Measurements from ENCODE around the gene PFKL. TPM values are rescaled to one million over a fixed set of nuclear protein-coding genes. Genes with fewer than 3 reads are reported as not detected.
"Not testable (repeated sequence)": the region's sequence is repeated elsewhere in the genome, so short reads cannot be mapped to it uniquely, and the experiment has no call there.

The PFKL gene
- total RNA-seq, 2 experiments from 2014 or later, result 218 to 221 TPM

GRCh38 chr21:44302573-44303401, 2.9 kb downstream of the PFKL start:
- DNase-seq, H3K27me3 Mint-ChIP-seq, CTCF ChIA-PET, H3K9me3 Mint-ChIP-seq: not testable (repeated sequence)
- H3K4me3 Mint-ChIP-seq, result peak overlapping the region; percentile 59
- peaks cover 27% of the 10 kb centered on the region for H3K36me3 Mint-ChIP-seq (ENCODE audit: low read depth)
- H3K4me1 Mint-ChIP-seq, result peaks cover 55% of the 10 kb centered on the region
- H3K27ac Mint-ChIP-seq, result peak overlapping the region; percentile 54
- POLR2A ChIA-PET, result interaction anchor here (2.1 kb wide), 1 partner anchor 13 kb away, joined by 7 read pairs; no protein-coding TSS in a partner anchor

GRCh38 chr21:44303490-44303981, 3.7 kb downstream of the PFKL start:
- Mint-ChIP-seq H3K4me3 (no peak overlapping the region), H3K4me1 (peaks cover 48% of the 10 kb centered on the region), H3K27me3 (no peaks in the 10 kb centered on the region), H3K27ac (peak overlapping the region; percentile 80), H3K9me3 (no peaks in the 10 kb centered on the region), H3K36me3 (ENCODE audit: low read depth) (peaks cover 33% of the 10 kb centered on the region)
- CTCF ChIA-PET, result interaction anchor here (1.4 kb wide), 1 partner anchor 176 kb away, joined by 3 read pairs; no protein-coding TSS in a partner anchor
- POLR2A ChIA-PET, result interaction anchor here (2.1 kb wide), 1 partner anchor 12 kb away, joined by 7 read pairs; no protein-coding TSS in a partner anchor
- DNase-seq, result no peak

- DNase-seq, result no peak
- H3K4me3 Mint-ChIP-seq, result no peak overlapping the region
- POLR2A ChIA-PET, result interaction anchor here (2.1 kb wide), 1 partner anchor 11 kb away, joined by 7 read pairs; no protein-coding TSS in a partner anchor
- no peaks in the 10 kb centered on the region for H3K27me3 Mint-ChIP-seq
- peak overlapping the region; percentile 80 for H3K27ac Mint-ChIP-seq
- H3K36me3 Mint-ChIP-seq (ENCODE audit: low read depth), result peaks cover 33% of the 10 kb centered on the region
- CTCF ChIA-PET, result interaction anchor here (1.4 kb wide), 1 partner anchor 176 kb away, joined by 3 read pairs; no protein-coding TSS in a partner anchor
- H3K4me1 Mint-ChIP-seq, result peaks cover 43% of the 10 kb centered on the region
- H3K9me3 Mint-ChIP-seq, result no peaks in the 10 kb centered on the region
Observed at GRCh38 chr21:44304011-44304616, 4.3 kb downstream of the PFKL start.

GRCh38 chr21:44304877-44305293, 5.0 kb downstream of the PFKL start:
- ChIA-PET CTCF (no interaction called here), POLR2A (interaction anchor here (2.1 kb wide), 1 partner anchor 11 kb away, joined by 7 read pairs; no protein-coding TSS in a partner anchor)
- DNase-seq, result peak; percentile 52
- Mint-ChIP-seq H3K27me3 (no peaks in the 10 kb centered on the region), H3K4me3 (no peak overlapping the region), H3K4me1 (peaks cover 40% of the 10 kb centered on the region), H3K27ac (peak overlapping the region; percentile 59), H3K36me3 (ENCODE audit: low read depth) (peaks cover 36% of the 10 kb centered on the region), H3K9me3 (no peaks in the 10 kb centered on the region)

- no peak overlapping the region for H3K4me3 Mint-ChIP-seq
- DNase-seq, result no peak
- H3K9me3 Mint-ChIP-seq, result no peaks in the 10 kb centered on the region
- ChIA-PET POLR2A (no interaction called here), CTCF (no interaction called here)
- peaks cover 35% of the 10 kb centered on the region for H3K36me3 Mint-ChIP-seq (ENCODE audit: low read depth)
- no peak overlapping the region for H3K27ac Mint-ChIP-seq
- H3K27me3 Mint-ChIP-seq, result no peaks in the 10 kb centered on the region
- peaks cover 39% of the 10 kb centered on the region for H3K4me1 Mint-ChIP-seq
Observed at GRCh38 chr21:44305691-44306090, 5.8 kb downstream of the PFKL start.

GRCh38 chr21:44306936-44307704, 7.3 kb downstream of the PFKL start:
- peaks cover 45% of the 10 kb centered on the region for H3K36me3 Mint-ChIP-seq (ENCODE audit: low read depth)
- CTCF ChIA-PET, result no interaction called here
- H3K4me3 Mint-ChIP-seq, result no peak overlapping the region
- no peaks in the 10 kb centered on the region for H3K9me3 Mint-ChIP-seq
- no peak overlapping the region for H3K27ac Mint-ChIP-seq
- no peaks in the 10 kb centered on the region for H3K27me3 Mint-ChIP-seq
- peaks cover 25% of the 10 kb centered on the region for H3K4me1 Mint-ChIP-seq
- POLR2A ChIA-PET, result no interaction called here
- no peak for DNase-seq

GRCh38 chr21:44310628-44311507, 11.0 kb downstream of the PFKL start:
- Mint-ChIP-seq H3K27me3 (no peaks in the 10 kb centered on the region), H3K4me1 (peaks cover 2% of the 10 kb centered on the region), H3K9me3 (no peaks in the 10 kb centered on the region), H3K4me3 (no peak overlapping the region), H3K27ac (no peak overlapping the region), H3K36me3 (ENCODE audit: low read depth) (peaks cover 37% of the 10 kb centered on the region)
- DNase-seq, result no peak
- POLR2A ChIA-PET, result no interaction called here
- CTCF ChIA-PET, result no interaction called here

GRCh38 chr21:44312089-44312488, 12.2 kb downstream of the PFKL start:
- no peaks in the 10 kb centered on the region for H3K9me3 Mint-ChIP-seq

GRCh38 chr21:44312716-44313115, 12.9 kb downstream of the PFKL start:
- H3K27me3 Mint-ChIP-seq, result no peaks in the 10 kb centered on the region
- POLR2A ChIA-PET, result no interaction called here
- no peak overlapping the region for H3K4me3 Mint-ChIP-seq
- DNase-seq, result no peak
- H3K9me3 Mint-ChIP-seq, result no peaks in the 10 kb centered on the region
- no peaks in the 10 kb centered on the region for H3K4me1 Mint-ChIP-seq
- H3K27ac Mint-ChIP-seq, result no peak overlapping the region
- CTCF ChIA-PET, result no interaction called here
- peaks cover 27% of the 10 kb centered on the region for H3K36me3 Mint-ChIP-seq (ENCODE audit: low read depth)

More at GRCh38 chr21:44312089-44312488, 12.2 kb downstream of the PFKL start:
- Mint-ChIP-seq H3K4me3 (no peak overlapping the region), H3K36me3 (ENCODE audit: low read depth) (peaks cover 32% of the 10 kb centered on the region), H3K27me3 (no peaks in the 10 kb centered on the region), H3K27ac (no peak overlapping the region), H3K4me1 (no peaks in the 10 kb centered on the region)
- POLR2A ChIA-PET, result no interaction called here
- DNase-seq, result no peak
- CTCF ChIA-PET, result no interaction called here

GRCh38 chr21:44313451-44313850, 13.6 kb downstream of the PFKL start:
- ChIA-PET POLR2A (no interaction called here), CTCF (no interaction called here)
- H3K36me3 Mint-ChIP-seq (ENCODE audit: low read depth), result peaks cover 21% of the 10 kb centered on the region
- H3K27me3 Mint-ChIP-seq, result no peaks in the 10 kb centered on the region
- no peaks in the 10 kb centered on the region for H3K9me3 Mint-ChIP-seq
- no peak for DNase-seq
- no peak overlapping the region for H3K4me3 Mint-ChIP-seq
- no peak overlapping the region for H3K27ac Mint-ChIP-seq
- H3K4me1 Mint-ChIP-seq, result no peaks in the 10 kb centered on the region

- no peaks in the 10 kb centered on the region for H3K4me1 Mint-ChIP-seq
- H3K36me3 Mint-ChIP-seq (ENCODE audit: low read depth), result peaks cover 21% of the 10 kb centered on the region
- H3K27me3 Mint-ChIP-seq, result no peaks in the 10 kb centered on the region
- no peak overlapping the region for H3K27ac Mint-ChIP-seq
- H3K9me3 Mint-ChIP-seq, result no peaks in the 10 kb centered on the region
- DNase-seq, result no peak
- CTCF ChIA-PET, result no interaction called here
- POLR2A ChIA-PET, result no interaction called here
- H3K4me3 Mint-ChIP-seq, result no peak overlapping the region
Observed at GRCh38 chr21:44314128-44314527, 14.3 kb downstream of the PFKL start.

- Mint-ChIP-seq H3K9me3 (no peaks in the 10 kb centered on the region), H3K27ac (no peak overlapping the region), H3K4me1 (no peaks in the 10 kb centered on the region), H3K36me3 (ENCODE audit: low read depth) (peaks cover 22% of the 10 kb centered on the region), H3K27me3 (no peaks in the 10 kb centered on the region), H3K4me3 (no peak overlapping the region)
- no peak for DNase-seq
- ChIA-PET POLR2A (interaction anchor here (1.8 kb wide), 1 partner anchor 11 kb away, joined by 7 read pairs; no protein-coding TSS in a partner anchor), CTCF (no interaction called here)
Observed at GRCh38 chr21:44314561-44314960, 14.7 kb downstream of the PFKL start.
